Endothelial cell of umbilical vein (primary cell): Measurements from ENCODE around the gene KRTAP10-9. TPM values are rescaled to one million over a fixed set of nuclear protein-coding genes. Genes with fewer than 3 reads are reported as not detected.

Experiments used
- BruUV-seq: library from RNA; stranded (reverse); fragments of 400-500 nt; replicated peaks from 2 replicates; lab custom pipeline; 2021; lab: Mats Ljungman, UMichigan
- CTCF ChIA-PET: fragments of 300-600, 350-600 bp; sonication (Branson Sonifier 250); formaldehyde crosslinking; loops from one replicate; lab custom pipeline; 2021; ENCODE audit warnings: antibody characterized with exemption, inconsistent platforms; lab: Charles Lee
- POLR2A ChIA-PET: fragments of 300-600, 350-600 bp; sonication (Branson Sonifier 250); formaldehyde crosslinking; loops from one replicate; lab custom pipeline; 2021; ENCODE audit warnings: antibody characterized with exemption, inconsistent platforms; lab: Charles Lee
- DNase-seq: peaks from one replicate; pipeline ENCODE4 v3.0.0-alpha.2; 2011; ENCODE audit warnings: low read depth, low spot score
- FAIRE-seq: peaks from 2 replicates; lab custom pipeline; 2011; peaks lifted over from hg19 to GRCh38; lab: Jason Lieb, UNC
- H2AFZ ChIP-seq: 2 replicates; pipeline ENCODE4 v1.6.0; 2012; ENCODE audit warnings: low read depth, low read length, control low read depth, inconsistent platforms
- H3K27ac ChIP-seq: 2 replicates; pipeline ENCODE4 v1.5.1; 2011; ENCODE audit warnings: low read depth, mild to moderate bottlenecking, control low read depth, low read length, moderate library complexity; ENCODE audit not compliant: insufficient read depth
- H3K27me3 ChIP-seq, 2 experiments: 2 replicates each; pipeline versions ENCODE4 v1.6.0 to v1.6.1; 2011; ENCODE audit warnings: low read length in 2 of 2, mixed read lengths in 1 of 2; ENCODE audit not compliant: control insufficient read depth in 2 of 2, insufficient read depth in 2 of 2
- H3K36me3 ChIP-seq, 2 experiments: 2 replicates in 1 of 2; 3 replicates in 1 of 2; pipeline ENCODE4 v1.5.1; 2011; ENCODE audit warnings: low read length in 2 of 2, mild to moderate bottlenecking in 1 of 2, moderate library complexity in 1 of 2; ENCODE audit not compliant: control insufficient read depth in 2 of 2, insufficient read depth in 2 of 2; ENCODE audit errors: extremely low read depth in 1 of 2
- H3K4me1 ChIP-seq: 3 replicates; pipeline ENCODE4 v1.5.1; 2011; ENCODE audit warnings: mild to moderate bottlenecking, low read length; ENCODE audit not compliant: control insufficient read depth, insufficient read depth; ENCODE audit errors: extremely low read depth
- H3K4me2 ChIP-seq: 2 replicates; pipeline ENCODE4 v1.6.1; 2011; ENCODE audit warnings: low read length, control low read depth, mixed read lengths; ENCODE audit not compliant: insufficient read depth
- H3K4me3 ChIP-seq, 3 experiments: fragments of 200-600 bp in 1 of 3; sonication (generic), shearing (Covaris generic) in 1 of 3; replicated peaks in 1 of 3; 2 replicates each; pipeline ENCODE4 v1.5.1; 2011 to 2016; ENCODE audit warnings: control low read depth in 3 of 3, low read length in 3 of 3, mild to moderate bottlenecking in 2 of 3, inconsistent platforms in 1 of 3, low read depth in 1 of 3, moderate library complexity in 1 of 3; ENCODE audit not compliant: insufficient read depth in 1 of 3
- H3K79me2 ChIP-seq: 2 replicates; pipeline ENCODE4 v1.6.0; 2012; ENCODE audit warnings: low read length, inconsistent platforms; ENCODE audit not compliant: control insufficient read depth, insufficient read depth
- H3K9ac ChIP-seq: replicated peaks from 2 replicates; pipeline ENCODE3; 2011; ENCODE audit warnings: low read length, control low read depth; ENCODE audit not compliant: insufficient read depth; ENCODE audit errors: extremely low read depth
- H3K9me1 ChIP-seq: replicated peaks from 3 replicates; pipeline ENCODE4 v1.6.0; 2011; ENCODE audit warnings: mild to moderate bottlenecking, low read length; ENCODE audit not compliant: control insufficient read depth, insufficient read depth; ENCODE audit errors: extremely low read depth
- H3K9me3 ChIP-seq: replicated peaks from 2 replicates; pipeline ENCODE4 v1.5.1; 2012; ENCODE audit warnings: low read length, inconsistent platforms; ENCODE audit not compliant: control insufficient read depth, insufficient read depth
- H4K20me1 ChIP-seq: replicated peaks from 2 replicates; pipeline ENCODE3; 2011; ENCODE audit warnings: mild to moderate bottlenecking, low read length; ENCODE audit not compliant: control insufficient read depth, insufficient read depth; ENCODE audit errors: extremely low read depth
- EZH2 ChIP-seq: IDR thresholded peaks from 2 replicates; pipeline ENCODE4 v1.6.1; 2012; ENCODE audit warnings: borderline replicate concordance, low read depth, mild to moderate bottlenecking, moderate library complexity, low read length, inconsistent platforms; ENCODE audit not compliant: severe bottlenecking
- FOS ChIP-seq: IDR thresholded peaks from 2 replicates; pipeline ENCODE4 v1.6.1; 2011; ENCODE audit warnings: mild to moderate bottlenecking, low read length, moderate library complexity, borderline replicate concordance; ENCODE audit not compliant: insufficient read depth
- GATA2 ChIP-seq: IDR thresholded peaks from 2 replicates; pipeline ENCODE4 v1.7.0; 2011; ENCODE audit warnings: low read depth, mild to moderate bottlenecking, moderate library complexity, mixed read lengths, low read length; ENCODE audit not compliant: insufficient read length, insufficient read depth
- JUN ChIP-seq: IDR thresholded peaks from 2 replicates; pipeline ENCODE4 v1.6.1; 2011; ENCODE audit warnings: borderline replicate concordance, low read depth; ENCODE audit not compliant: insufficient read length, insufficient read depth
- MAX ChIP-seq: IDR thresholded peaks from 2 replicates; pipeline ENCODE4 v1.6.1; 2011; ENCODE audit not compliant: insufficient read depth, insufficient read length
- MYC ChIP-seq: IDR thresholded peaks from one replicate; pipeline ENCODE4 v1.6.1; 2011; ENCODE audit warnings: mild to moderate bottlenecking, low read depth, low read length
- POLR2A ChIP-seq: IDR thresholded peaks from 2 replicates; pipeline ENCODE4 v1.6.1; 2012; ENCODE audit warnings: low read depth, mild to moderate bottlenecking, control low read depth, low read length
- POLR2AphosphoS5 ChIP-seq: IDR thresholded peaks from 2 replicates; pipeline ENCODE4 v1.6.1; 2012; ENCODE audit warnings: low read depth, mild to moderate bottlenecking, control low read depth, low read length, moderate library complexity; ENCODE audit not compliant: insufficient read depth
- dilution Hi-C: fragments of 300-500 bp; cut with MboI; formaldehyde crosslinking; loops from one replicate; pipeline ENCODE4 v1.15.0; 2019; ENCODE audit warnings: low sequenced_read_pairs; ENCODE audit not compliant: extremely low pct_ligation_motif_present
- intact Hi-C: fragments of 100-400 bp; cut with micrococcal nuclease; formaldehyde crosslinking; loops from one replicate; pipeline ENCODE4 v1.10.0; 2022
- polyA plus RNA-seq, 4 experiments: library from polyadenylated mRNA; depleted of rRNA in 3 of 4; stranded (reverse) in 3 of 4; unstranded in 1 of 4; fragments of >200 nt; gene quantifications; 2 replicates each; pipeline versions ENCODE4 v1.2.1 to v1.2.3, GENCODE V29; 2011 to 2012; ENCODE audit warnings: missing spikeins in 1 of 4
- total RNA-seq: library from RNA; stranded (reverse); gene quantifications from 2 replicates; pipeline ENCODE4 v1.2.3, GENCODE V29; 2021
- TF ChIP-seq, protein P1 (sequence below), 2 donors: IDR thresholded peaks; 1 replicate in 1 of 2; 2 replicates in 1 of 2; pipeline ENCODE4 v1.5.1; 2011; ENCODE audit warnings: low read length in 2 of 2, mild to moderate bottlenecking in 2 of 2, moderate library complexity in 2 of 2, control low read depth in 1 of 2, inconsistent platforms in 1 of 2, low read depth in 1 of 2; ENCODE audit not compliant: insufficient read depth in 1 of 2; ENCODE audit errors: extremely low read depth in 1 of 2

The KRTAP10-9 gene
- total and polyA plus RNA-seq, 2 donors (not counting 3 experiments of a cell fraction or from before 2014, with no cell fraction given), result not detected

GRCh38 chr21:44611551-44611950, 15.3 kb upstream of the KRTAP10-9 start:
- H3K4me3 ChIP-seq, result no peak overlapping the region
- H3K27ac ChIP-seq, result no peak overlapping the region
- intact Hi-C loops (no loop called here), dilution Hi-C loops (no loop called here)
- no peak overlapping the region for H3K9ac ChIP-seq
- no TSS peak for BruUV-seq
- FAIRE-seq (no peak), DNase-seq (no peak)
- no peak for TF ChIP-seq MAX
- no peak for TF ChIP-seq GATA2
- TF ChIP-seq JUN, result no peak
- no peak for TF ChIP-seq MYC
- no peak for TF ChIP-seq POLR2AphosphoS5
- no peak for TF ChIP-seq FOS
- no peak for TF ChIP-seq EZH2
- TF ChIP-seq, protein P1, sequence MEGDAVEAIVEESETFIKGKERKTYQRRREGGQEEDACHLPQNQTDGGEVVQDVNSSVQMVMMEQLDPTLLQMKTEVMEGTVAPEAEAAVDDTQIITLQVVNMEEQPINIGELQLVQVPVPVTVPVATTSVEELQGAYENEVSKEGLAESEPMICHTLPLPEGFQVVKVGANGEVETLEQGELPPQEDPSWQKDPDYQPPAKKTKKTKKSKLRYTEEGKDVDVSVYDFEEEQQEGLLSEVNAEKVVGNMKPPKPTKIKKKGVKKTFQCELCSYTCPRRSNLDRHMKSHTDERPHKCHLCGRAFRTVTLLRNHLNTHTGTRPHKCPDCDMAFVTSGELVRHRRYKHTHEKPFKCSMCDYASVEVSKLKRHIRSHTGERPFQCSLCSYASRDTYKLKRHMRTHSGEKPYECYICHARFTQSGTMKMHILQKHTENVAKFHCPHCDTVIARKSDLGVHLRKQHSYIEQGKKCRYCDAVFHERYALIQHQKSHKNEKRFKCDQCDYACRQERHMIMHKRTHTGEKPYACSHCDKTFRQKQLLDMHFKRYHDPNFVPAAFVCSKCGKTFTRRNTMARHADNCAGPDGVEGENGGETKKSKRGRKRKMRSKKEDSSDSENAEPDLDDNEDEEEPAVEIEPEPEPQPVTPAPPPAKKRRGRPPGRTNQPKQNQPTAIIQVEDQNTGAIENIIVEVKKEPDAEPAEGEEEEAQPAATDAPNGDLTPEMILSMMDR (IDR thresholded peaks at IDR 0.05; ENCODE audit: extremely low read depth in 1 of 2, insufficient read depth in 1 of 2, low read depth in 1 of 2, low read length in 2 of 2), result no peak
- no peak for TF ChIP-seq POLR2A
- peaks cover 5% of the 10 kb centered on the region for H3K9me3 ChIP-seq
- no peak overlapping the region for H3K4me2 ChIP-seq
- CTCF ChIA-PET, result no interaction called here
- no peaks in the 10 kb centered on the region for H3K9me1 ChIP-seq
- no peak overlapping the region for H2AFZ ChIP-seq
- H3K36me3 ChIP-seq, result no peaks in the 10 kb centered on the region
- H4K20me1 ChIP-seq, result no peaks in the 10 kb centered on the region
- H3K4me1 ChIP-seq, result no peaks in the 10 kb centered on the region
- H3K27me3 ChIP-seq, result peaks cover 0 to 1% of the 10 kb centered on the region in 2 experiments
- POLR2A ChIA-PET, result no interaction called here
- no peaks in the 10 kb centered on the region for H3K79me2 ChIP-seq
